ENCODE measurements around the gene APP.
"Not testable (repeated sequence)": the region's sequence is repeated elsewhere in the genome, so short reads cannot be mapped to it uniquely, and the experiment has no call there.

APP gene

GRCh38 chr21:26025536-26026512 is 144.7 kb downstream of the APP start:
- TF ChIP-seq POLR2AphosphoS5 (IDR thresholded peaks at IDR 0.05; ENCODE audit: low read depth, low read length): no peak
- TF ChIP-seq POU2F2 (IDR thresholded peaks at IDR 0.05; ENCODE audit: low read depth, low read length): no peak
- TF ChIP-seq TAF1 (IDR thresholded peaks at IDR 0.05; ENCODE audit: low read depth, low read length): no peak
- TF ChIP-seq SPI1 (IDR thresholded peaks at IDR 0.05; ENCODE audit: low read depth, low read length): no peak
- TF ChIP-seq POLR2A (IDR thresholded peaks at IDR 0.05; ENCODE audit: low read depth, low read length): no peak
- no peak for TF ChIP-seq PAX5 (IDR thresholded peaks at IDR 0.05; ENCODE audit: insufficient read depth, low read length, severe bottlenecking)
- DNase-seq (ENCODE audit: insufficient read length, low spot score) (no peak), FAIRE-seq (no peak)

- FAIRE-seq; DNase-seq (ENCODE audit: insufficient read length, low spot score): not testable (repeated sequence)
Observed at GRCh38 chr21:26023406-26023805, 147.2 kb downstream of the APP start.

- not testable (repeated sequence) for DNase-seq (ENCODE audit: insufficient read length, low spot score)
Observed at GRCh38 chr21:26022598-26023337, 147.8 kb downstream of the APP start.

DNA sequence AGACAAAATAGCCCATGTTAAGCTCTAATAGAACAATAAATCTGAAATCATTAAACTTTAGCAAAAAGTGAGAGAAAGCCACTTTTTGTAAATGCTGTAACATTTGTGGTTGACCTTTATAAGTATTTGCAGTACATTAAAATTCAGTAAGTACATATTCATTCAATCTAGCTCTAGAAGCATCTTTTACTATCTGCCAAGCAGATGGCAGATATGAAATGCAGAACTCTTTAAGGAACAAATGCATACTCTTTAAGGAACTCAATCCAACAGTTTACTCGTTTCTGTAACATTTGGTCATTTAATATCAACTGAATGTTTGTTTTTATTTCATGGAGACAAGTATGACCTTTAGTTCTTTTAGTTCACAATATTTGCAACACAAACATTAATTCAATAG is 150.1 kb downstream of the APP start:
- FAIRE-seq (no peak), DNase-seq (ENCODE audit: insufficient read length, low spot score) (no peak)
- no peak for TF ChIP-seq POU2F2 (IDR thresholded peaks at IDR 0.05; ENCODE audit: low read depth, low read length)
- TF ChIP-seq SPI1 (IDR thresholded peaks at IDR 0.05; ENCODE audit: low read depth, low read length): no peak
- TF ChIP-seq PAX5 (IDR thresholded peaks at IDR 0.05; ENCODE audit: insufficient read depth, low read length, severe bottlenecking): no peak
- no peak for TF ChIP-seq TAF1 (IDR thresholded peaks at IDR 0.05; ENCODE audit: low read depth, low read length)
- TF ChIP-seq POLR2A (IDR thresholded peaks at IDR 0.05; ENCODE audit: low read depth, low read length): no peak
- TF ChIP-seq POLR2AphosphoS5 (IDR thresholded peaks at IDR 0.05; ENCODE audit: low read depth, low read length): no peak

More at GRCh38 chr21:26022598-26023337, 147.8 kb downstream of the APP start:
- not testable (repeated sequence) for FAIRE-seq

DNA sequence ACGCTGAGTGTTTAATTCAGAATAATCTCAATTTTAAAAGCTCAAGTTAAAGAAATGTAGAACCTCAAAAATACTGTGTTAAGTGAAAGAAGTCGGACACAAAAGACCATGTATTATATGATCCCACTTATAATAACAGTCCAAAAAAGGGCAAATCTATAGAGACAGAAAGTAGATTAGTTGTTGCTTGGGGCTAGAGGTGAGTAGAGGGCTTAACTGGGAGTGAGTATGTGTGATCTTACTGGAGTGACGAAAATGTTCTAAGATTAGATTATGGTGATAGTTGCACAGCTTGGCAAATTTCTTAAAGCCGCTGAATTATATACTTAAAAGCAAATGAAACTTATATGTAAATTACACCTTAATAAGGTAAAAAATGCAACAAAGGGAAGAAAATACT is 150.5 kb downstream of the APP start:
- FAIRE-seq (no peak), DNase-seq (ENCODE audit: insufficient read length, low spot score) (no peak)
- no peak for TF ChIP-seq PAX5 (IDR thresholded peaks at IDR 0.05; ENCODE audit: insufficient read depth, low read length, severe bottlenecking)
- TF ChIP-seq SPI1 (IDR thresholded peaks at IDR 0.05; ENCODE audit: low read depth, low read length): no peak
- no peak for TF ChIP-seq POU2F2 (IDR thresholded peaks at IDR 0.05; ENCODE audit: low read depth, low read length)
- TF ChIP-seq POLR2A (IDR thresholded peaks at IDR 0.05; ENCODE audit: low read depth, low read length): no peak
- TF ChIP-seq POLR2AphosphoS5 (IDR thresholded peaks at IDR 0.05; ENCODE audit: low read depth, low read length): no peak

- FAIRE-seq (no peak), DNase-seq (ENCODE audit: insufficient read length, low spot score) (no peak)
- TF ChIP-seq POLR2A (IDR thresholded peaks at IDR 0.05; ENCODE audit: low read depth, low read length) (no peak), PAX5 (IDR thresholded peaks at IDR 0.05; ENCODE audit: insufficient read depth, low read length, severe bottlenecking) (no peak), SPI1 (IDR thresholded peaks at IDR 0.05; ENCODE audit: low read depth, low read length) (no peak), POU2F2 (IDR thresholded peaks at IDR 0.05; ENCODE audit: low read depth, low read length) (no peak), POLR2AphosphoS5 (IDR thresholded peaks at IDR 0.05; ENCODE audit: low read depth, low read length) (no peak), TAF1 (IDR thresholded peaks at IDR 0.05; ENCODE audit: low read depth, low read length) (no peak)
Observed at GRCh38 chr21:26019236-26019635, 151.3 kb downstream of the APP start.

DNA sequence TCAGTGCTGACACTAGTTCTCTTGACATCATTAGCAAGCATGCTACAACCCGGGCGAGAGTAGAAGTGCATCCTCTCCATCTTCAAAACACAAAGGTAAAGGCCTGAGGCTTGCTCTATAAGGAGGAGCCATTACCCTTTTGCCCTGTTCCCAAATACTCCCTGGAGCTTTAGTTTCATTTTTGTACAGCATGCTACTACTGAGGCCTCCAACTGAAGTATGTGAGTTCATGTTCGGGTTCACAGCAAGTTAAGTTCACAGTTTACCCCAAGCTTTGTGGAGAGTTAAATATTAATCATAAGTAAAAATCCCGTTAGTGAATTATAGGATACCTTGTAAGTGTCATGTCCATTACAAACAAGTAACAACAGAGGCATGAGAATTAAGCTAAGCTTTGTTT is 156.6 kb downstream of the APP start:
- no peak for FAIRE-seq
- no peak for DNase-seq (ENCODE audit: insufficient read length, low spot score)
- TF ChIP-seq PAX5 (IDR thresholded peaks at IDR 0.05; ENCODE audit: insufficient read depth, low read length, severe bottlenecking): no peak
- TF ChIP-seq SPI1 (IDR thresholded peaks at IDR 0.05; ENCODE audit: low read depth, low read length): no peak
- TF ChIP-seq TAF1 (IDR thresholded peaks at IDR 0.05; ENCODE audit: low read depth, low read length): no peak
- no peak for TF ChIP-seq POLR2AphosphoS5 (IDR thresholded peaks at IDR 0.05; ENCODE audit: low read depth, low read length)
- TF ChIP-seq POLR2A (IDR thresholded peaks at IDR 0.05; ENCODE audit: low read depth, low read length): no peak
- no peak for TF ChIP-seq POU2F2 (IDR thresholded peaks at IDR 0.05; ENCODE audit: low read depth, low read length)

- FAIRE-seq: not testable (repeated sequence)
Observed at GRCh38 chr21:26012482-26012881, 158.1 kb downstream of the APP start.

DNA sequence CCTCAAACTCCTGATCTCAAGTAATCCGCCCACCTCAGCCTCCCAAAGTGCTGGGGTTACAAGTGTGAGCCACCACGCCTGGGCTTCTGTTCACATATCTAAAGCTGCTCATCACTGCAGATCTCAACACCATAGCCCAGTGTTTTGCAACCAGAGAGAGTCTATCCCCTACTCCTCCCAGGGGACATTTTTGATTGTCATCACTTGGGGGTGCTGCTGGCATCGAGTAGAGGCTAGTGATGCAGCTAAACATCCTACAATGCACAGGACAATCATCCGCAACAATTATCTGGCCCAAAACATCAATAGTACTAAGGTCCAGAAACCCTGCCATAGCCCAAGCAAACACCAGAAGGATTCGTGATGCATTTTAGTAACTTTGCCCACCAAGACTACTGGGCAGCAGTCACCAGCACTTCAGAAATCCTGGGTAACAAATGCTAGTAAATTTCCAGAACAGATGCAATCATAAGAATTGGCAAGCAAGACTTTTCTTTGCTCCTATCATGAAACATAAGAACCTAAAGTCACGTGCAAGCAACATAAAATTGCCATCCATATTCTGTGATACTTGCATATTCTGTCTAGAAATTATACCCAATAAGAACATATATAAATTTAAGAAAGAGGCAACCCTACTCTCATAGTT is 159.2 kb downstream of the APP start:
- DNase-seq (ENCODE audit: insufficient read length, low spot score) (no peak), FAIRE-seq (no peak)
- TF ChIP-seq POLR2A (IDR thresholded peaks at IDR 0.05; ENCODE audit: low read depth, low read length) (no peak), SPI1 (IDR thresholded peaks at IDR 0.05; ENCODE audit: low read depth, low read length) (no peak), POLR2AphosphoS5 (IDR thresholded peaks at IDR 0.05; ENCODE audit: low read depth, low read length) (no peak), TAF1 (IDR thresholded peaks at IDR 0.05; ENCODE audit: low read depth, low read length) (no peak), PAX5 (IDR thresholded peaks at IDR 0.05; ENCODE audit: insufficient read depth, low read length, severe bottlenecking) (no peak), POU2F2 (IDR thresholded peaks at IDR 0.05; ENCODE audit: low read depth, low read length) (no peak)

More at GRCh38 chr21:26012482-26012881, 158.1 kb downstream of the APP start:
- not testable (repeated sequence) for DNase-seq (ENCODE audit: insufficient read length, low spot score)

Data from GM12891 (cell line).